ENCODE results near the gene NEK9.

DNA sequence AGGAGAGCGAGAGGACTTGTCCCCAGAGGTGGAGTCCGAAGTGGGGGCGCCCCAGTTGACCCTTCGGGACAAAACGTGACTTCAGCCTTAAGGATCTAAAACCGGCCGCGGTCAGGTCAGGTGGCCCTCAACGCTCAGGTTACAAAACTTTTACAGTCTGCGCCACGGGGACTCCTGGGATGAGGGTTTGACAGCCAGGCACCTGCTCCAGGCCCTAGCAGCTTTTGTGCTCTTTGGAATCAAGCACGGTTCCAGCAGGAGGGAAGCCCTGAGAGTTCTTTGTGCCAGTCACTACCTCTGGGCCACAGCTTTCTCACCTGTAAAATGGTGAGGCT is 57.1 kb downstream of the NEK9 start:
- TF ChIP-seq, protein P1, sequence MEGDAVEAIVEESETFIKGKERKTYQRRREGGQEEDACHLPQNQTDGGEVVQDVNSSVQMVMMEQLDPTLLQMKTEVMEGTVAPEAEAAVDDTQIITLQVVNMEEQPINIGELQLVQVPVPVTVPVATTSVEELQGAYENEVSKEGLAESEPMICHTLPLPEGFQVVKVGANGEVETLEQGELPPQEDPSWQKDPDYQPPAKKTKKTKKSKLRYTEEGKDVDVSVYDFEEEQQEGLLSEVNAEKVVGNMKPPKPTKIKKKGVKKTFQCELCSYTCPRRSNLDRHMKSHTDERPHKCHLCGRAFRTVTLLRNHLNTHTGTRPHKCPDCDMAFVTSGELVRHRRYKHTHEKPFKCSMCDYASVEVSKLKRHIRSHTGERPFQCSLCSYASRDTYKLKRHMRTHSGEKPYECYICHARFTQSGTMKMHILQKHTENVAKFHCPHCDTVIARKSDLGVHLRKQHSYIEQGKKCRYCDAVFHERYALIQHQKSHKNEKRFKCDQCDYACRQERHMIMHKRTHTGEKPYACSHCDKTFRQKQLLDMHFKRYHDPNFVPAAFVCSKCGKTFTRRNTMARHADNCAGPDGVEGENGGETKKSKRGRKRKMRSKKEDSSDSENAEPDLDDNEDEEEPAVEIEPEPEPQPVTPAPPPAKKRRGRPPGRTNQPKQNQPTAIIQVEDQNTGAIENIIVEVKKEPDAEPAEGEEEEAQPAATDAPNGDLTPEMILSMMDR (IDR thresholded peaks at IDR 0.05; ENCODE audit: low read depth, low read length, missing input control): no peak
- TF ChIP-seq, protein P2, sequence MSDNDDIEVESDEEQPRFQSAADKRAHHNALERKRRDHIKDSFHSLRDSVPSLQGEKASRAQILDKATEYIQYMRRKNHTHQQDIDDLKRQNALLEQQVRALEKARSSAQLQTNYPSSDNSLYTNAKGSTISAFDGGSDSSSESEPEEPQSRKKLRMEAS (IDR thresholded peaks at IDR 0.05): no peak
- TF ChIP-seq, protein P3, sequence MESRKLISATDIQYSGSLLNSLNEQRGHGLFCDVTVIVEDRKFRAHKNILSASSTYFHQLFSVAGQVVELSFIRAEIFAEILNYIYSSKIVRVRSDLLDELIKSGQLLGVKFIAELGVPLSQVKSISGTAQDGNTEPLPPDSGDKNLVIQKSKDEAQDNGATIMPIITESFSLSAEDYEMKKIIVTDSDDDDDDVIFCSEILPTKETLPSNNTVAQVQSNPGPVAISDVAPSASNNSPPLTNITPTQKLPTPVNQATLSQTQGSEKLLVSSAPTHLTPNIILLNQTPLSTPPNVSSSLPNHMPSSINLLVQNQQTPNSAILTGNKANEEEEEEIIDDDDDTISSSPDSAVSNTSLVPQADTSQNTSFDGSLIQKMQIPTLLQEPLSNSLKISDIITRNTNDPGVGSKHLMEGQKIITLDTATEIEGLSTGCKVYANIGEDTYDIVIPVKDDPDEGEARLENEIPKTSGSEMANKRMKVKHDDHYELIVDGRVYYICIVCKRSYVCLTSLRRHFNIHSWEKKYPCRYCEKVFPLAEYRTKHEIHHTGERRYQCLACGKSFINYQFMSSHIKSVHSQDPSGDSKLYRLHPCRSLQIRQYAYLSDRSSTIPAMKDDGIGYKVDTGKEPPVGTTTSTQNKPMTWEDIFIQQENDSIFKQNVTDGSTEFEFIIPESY (IDR thresholded peaks at IDR 0.05): no peak
- TF ChIP-seq, protein P4, sequence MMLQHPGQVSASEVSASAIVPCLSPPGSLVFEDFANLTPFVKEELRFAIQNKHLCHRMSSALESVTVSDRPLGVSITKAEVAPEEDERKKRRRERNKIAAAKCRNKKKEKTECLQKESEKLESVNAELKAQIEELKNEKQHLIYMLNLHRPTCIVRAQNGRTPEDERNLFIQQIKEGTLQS (IDR thresholded peaks at IDR 0.05): no peak
- TF ChIP-seq RAD21 (IDR thresholded peaks at IDR 0.05) (no peak), EGR1 (IDR thresholded peaks at IDR 0.05; ENCODE audit: low read depth in 2 of 2) (no peak)
